Peyer's patch (tissue), 4 donors: Measurements from ENCODE around the gene DDX31. TPM values are rescaled to one million over a fixed set of nuclear protein-coding genes. Genes with fewer than 3 reads are reported as not detected.

Experiments
- DNase-seq, 3 donors: peaks; one replicate each; pipeline ENCODE4 v3.0.0-alpha.2; 2017 to 2019
- H3K27ac ChIP-seq, 4 donors: fragments of 200-600 bp; sonication (generic); one replicate each; pipeline ENCODE4 v1.5.1; 2016 to 2019
- H3K27me3 ChIP-seq, 2 donors: fragments of 200-600 bp; sonication (generic); one replicate each; pipeline ENCODE4 v1.5.1; 2019
- H3K36me3 ChIP-seq, 3 donors: fragments of 200-600 bp; sonication (generic); one replicate each; pipeline ENCODE4 v1.5.1; 2016 to 2019
- H3K4me1 ChIP-seq, 4 donors: fragments of 200-600 bp; sonication (generic); one replicate each; pipeline ENCODE4 v1.5.1; 2016 to 2019
- H3K4me3 ChIP-seq, 4 donors: fragments of 200-600 bp; sonication (generic); 1 replicate in 3 of 4; 2 replicates in 1 of 4; pipeline ENCODE4 v1.5.1; 2016 to 2019; ENCODE audit warnings: mild to moderate bottlenecking in 1 of 4
- H3K9me3 ChIP-seq, 4 donors: fragments of 200-600 bp; sonication (generic); one replicate each; pipeline ENCODE4 v1.5.1; 2016 to 2019; ENCODE audit warnings: mild to moderate bottlenecking in 1 of 4
- POLR2A ChIP-seq, 2 donors: fragments of 450-650 bp; IDR thresholded peaks; one replicate each; pipeline ENCODE4 v1.5.1; 2017; ENCODE audit warnings: antibody characterized with exemption in 2 of 2, mild to moderate bottlenecking in 2 of 2, moderate library complexity in 2 of 2
- total RNA-seq, 4 donors: library from RNA; depleted of rRNA; stranded (reverse); fragments of >200 nt; gene quantifications; one replicate each; pipeline ENCODE4 v1.1.0, GENCODE V29; 2016
- TF ChIP-seq, protein P1 (sequence below), 6 experiments: fragments of 450-650 bp in 4 of 6; fragments of 200-600 bp in 2 of 6; sonication (generic) in 1 of 6; IDR thresholded peaks; one replicate each; pipeline ENCODE4 v1.5.1; 2017 to 2019; ENCODE audit warnings: antibody characterized with exemption in 6 of 6, mild to moderate bottlenecking in 3 of 6, moderate library complexity in 1 of 6

The DDX31 gene
- total RNA-seq, 4 donors from 2014 or later, result 4.9 to 14.0 (median 9.0) TPM

- Histone ChIP-seq H3K36me3 (no peaks in the 10 kb centered on the region), H3K4me1 (no peaks in the 10 kb centered on the region), H3K9me3 (no peaks in the 10 kb centered on the region), H3K27me3 (no peaks in the 10 kb centered on the region), H3K27ac (no peak overlapping the region), H3K4me3 (no peak overlapping the region)
- no peak for DNase-seq
- TF ChIP-seq, protein P1, sequence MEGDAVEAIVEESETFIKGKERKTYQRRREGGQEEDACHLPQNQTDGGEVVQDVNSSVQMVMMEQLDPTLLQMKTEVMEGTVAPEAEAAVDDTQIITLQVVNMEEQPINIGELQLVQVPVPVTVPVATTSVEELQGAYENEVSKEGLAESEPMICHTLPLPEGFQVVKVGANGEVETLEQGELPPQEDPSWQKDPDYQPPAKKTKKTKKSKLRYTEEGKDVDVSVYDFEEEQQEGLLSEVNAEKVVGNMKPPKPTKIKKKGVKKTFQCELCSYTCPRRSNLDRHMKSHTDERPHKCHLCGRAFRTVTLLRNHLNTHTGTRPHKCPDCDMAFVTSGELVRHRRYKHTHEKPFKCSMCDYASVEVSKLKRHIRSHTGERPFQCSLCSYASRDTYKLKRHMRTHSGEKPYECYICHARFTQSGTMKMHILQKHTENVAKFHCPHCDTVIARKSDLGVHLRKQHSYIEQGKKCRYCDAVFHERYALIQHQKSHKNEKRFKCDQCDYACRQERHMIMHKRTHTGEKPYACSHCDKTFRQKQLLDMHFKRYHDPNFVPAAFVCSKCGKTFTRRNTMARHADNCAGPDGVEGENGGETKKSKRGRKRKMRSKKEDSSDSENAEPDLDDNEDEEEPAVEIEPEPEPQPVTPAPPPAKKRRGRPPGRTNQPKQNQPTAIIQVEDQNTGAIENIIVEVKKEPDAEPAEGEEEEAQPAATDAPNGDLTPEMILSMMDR (IDR thresholded peaks at IDR 0.05), result no peak
- TF ChIP-seq POLR2A (IDR thresholded peaks at IDR 0.05), result no peak
Observed at GRCh38 chr9:132562306-132562573, 107.5 kb downstream of the DDX31 start.

DNA sequence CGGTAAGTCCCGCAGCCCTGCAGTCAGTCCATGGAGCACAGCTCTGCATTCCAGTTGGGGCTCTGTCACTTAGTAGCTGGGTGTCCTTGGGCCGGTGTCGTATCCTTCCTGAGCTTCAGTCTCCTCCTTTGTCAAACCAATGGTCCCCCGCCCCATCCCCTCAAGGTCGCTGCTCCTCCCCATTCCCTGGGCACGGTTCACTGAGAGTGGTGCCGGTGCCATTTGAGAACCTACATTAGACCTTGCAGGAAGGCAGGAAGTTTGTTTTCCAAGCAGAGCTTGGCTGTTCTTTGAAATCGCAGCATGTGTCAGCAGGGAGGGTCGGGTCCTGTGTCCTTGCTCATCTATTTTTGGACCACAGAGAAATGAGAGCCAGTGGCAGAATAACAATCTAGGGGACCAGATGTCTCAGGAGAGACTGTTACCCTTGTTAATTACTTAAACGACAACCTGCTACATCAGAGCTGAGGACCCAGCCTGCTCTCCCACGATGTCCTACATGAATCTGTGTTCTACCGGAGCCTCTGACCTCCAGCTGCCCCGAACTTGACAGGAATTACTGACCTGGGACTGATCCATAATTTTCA, 109.1 kb downstream of the DDX31 start:
- Histone ChIP-seq H3K27ac (no peak overlapping the region), H3K4me3 (no peak overlapping the region), H3K4me1 (no peaks in the 10 kb centered on the region), H3K36me3 (no peaks in the 10 kb centered on the region), H3K9me3 (no peaks in the 10 kb centered on the region), H3K27me3 (no peaks in the 10 kb centered on the region)
- no peak for DNase-seq
- TF ChIP-seq, protein P1 (IDR thresholded peaks at IDR 0.05), result no peak
- TF ChIP-seq POLR2A (IDR thresholded peaks at IDR 0.05), result no peak

- Histone ChIP-seq H3K4me1 (no peaks in the 10 kb centered on the region), H3K27ac (no peak overlapping the region), H3K27me3 (no peaks in the 10 kb centered on the region), H3K4me3 (no peak overlapping the region), H3K36me3 (no peaks in the 10 kb centered on the region), H3K9me3 (no peaks in the 10 kb centered on the region)
- no peak for TF ChIP-seq POLR2A (IDR thresholded peaks at IDR 0.05)
- TF ChIP-seq, protein P1 (IDR thresholded peaks at IDR 0.05), result no peak
- no peak for DNase-seq
Observed at GRCh38 chr9:132559711-132560110, 110.1 kb downstream of the DDX31 start.

DNA sequence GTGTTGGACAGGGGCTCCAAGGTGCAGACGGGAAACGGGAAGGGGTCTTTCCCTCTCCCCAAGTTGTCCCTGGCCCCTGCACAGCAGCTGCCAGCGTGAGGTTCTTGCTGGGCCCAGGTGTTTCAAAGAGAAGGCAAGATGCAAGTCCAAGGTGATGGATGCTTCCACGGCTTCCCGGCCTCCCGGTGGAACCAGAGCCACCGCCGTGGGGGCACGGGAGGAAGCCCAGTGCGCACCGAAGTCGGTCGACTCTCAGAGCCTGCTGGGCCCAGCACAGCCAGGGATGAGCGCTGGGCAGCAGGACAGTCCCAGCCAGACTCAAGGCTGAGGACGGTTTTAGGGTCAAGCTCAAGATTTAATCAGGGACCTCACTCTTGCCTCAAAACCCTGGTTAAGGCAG, 112.6 kb downstream of the DDX31 start:
- Histone ChIP-seq H3K4me1 (no peaks in the 10 kb centered on the region), H3K4me3 (no peak overlapping the region), H3K27ac (no peak overlapping the region), H3K9me3 (no peaks in the 10 kb centered on the region), H3K36me3 (no peaks in the 10 kb centered on the region), H3K27me3 (no peaks in the 10 kb centered on the region)
- TF ChIP-seq, protein P1 (IDR thresholded peaks at IDR 0.05), result no peak
- no peak for DNase-seq

GRCh38 chr9:132556714-132557113, 113.1 kb downstream of the DDX31 start:
- Histone ChIP-seq H3K36me3 (no peaks in the 10 kb centered on the region), H3K27me3 (no peaks in the 10 kb centered on the region), H3K27ac (no peak overlapping the region), H3K9me3 (no peaks in the 10 kb centered on the region), H3K4me3 (no peak overlapping the region), H3K4me1 (no peaks in the 10 kb centered on the region)
- DNase-seq, result no peak
- TF ChIP-seq, protein P1 (IDR thresholded peaks at IDR 0.05), result no peak
- no peak for TF ChIP-seq POLR2A (IDR thresholded peaks at IDR 0.05)

GRCh38 chr9:132556235-132556634, 113.5 kb downstream of the DDX31 start:
- DNase-seq, result no peak
- H3K36me3 ChIP-seq, result no peaks in the 10 kb centered on the region
- H3K4me3 ChIP-seq, result no peak overlapping the region
- TF ChIP-seq, protein P1 (IDR thresholded peaks at IDR 0.05), result no peak
- no peak for TF ChIP-seq POLR2A (IDR thresholded peaks at IDR 0.05)
- no peak overlapping the region for H3K27ac ChIP-seq
- H3K4me1 ChIP-seq, result no peaks in the 10 kb centered on the region
- H3K9me3 ChIP-seq, result no peaks in the 10 kb centered on the region
- no peaks in the 10 kb centered on the region for H3K27me3 ChIP-seq
